Measurements from ENCODE around the gene TFCP2. TPM values are rescaled to one million over a fixed set of nuclear protein-coding genes. Genes with fewer than 3 reads are reported as not detected.

The TFCP2 gene
- total RNA-seq, 1 donor from 2014 or later, result 44.9 TPM

GRCh38 chr12:51192284-51192671 is 19.3 kb upstream of the TFCP2 start:
- Mint-ChIP-seq H3K9me3 (no peaks in the 10 kb centered on the region), H3K36me3 (no peaks in the 10 kb centered on the region), H3K4me1 (no peaks in the 10 kb centered on the region), H3K27me3 (ENCODE audit: low read depth) (no peaks in the 10 kb centered on the region), H3K27ac (no peak overlapping the region), H3K4me3 (no peak overlapping the region)
- TF ChIP-seq, protein P1, sequence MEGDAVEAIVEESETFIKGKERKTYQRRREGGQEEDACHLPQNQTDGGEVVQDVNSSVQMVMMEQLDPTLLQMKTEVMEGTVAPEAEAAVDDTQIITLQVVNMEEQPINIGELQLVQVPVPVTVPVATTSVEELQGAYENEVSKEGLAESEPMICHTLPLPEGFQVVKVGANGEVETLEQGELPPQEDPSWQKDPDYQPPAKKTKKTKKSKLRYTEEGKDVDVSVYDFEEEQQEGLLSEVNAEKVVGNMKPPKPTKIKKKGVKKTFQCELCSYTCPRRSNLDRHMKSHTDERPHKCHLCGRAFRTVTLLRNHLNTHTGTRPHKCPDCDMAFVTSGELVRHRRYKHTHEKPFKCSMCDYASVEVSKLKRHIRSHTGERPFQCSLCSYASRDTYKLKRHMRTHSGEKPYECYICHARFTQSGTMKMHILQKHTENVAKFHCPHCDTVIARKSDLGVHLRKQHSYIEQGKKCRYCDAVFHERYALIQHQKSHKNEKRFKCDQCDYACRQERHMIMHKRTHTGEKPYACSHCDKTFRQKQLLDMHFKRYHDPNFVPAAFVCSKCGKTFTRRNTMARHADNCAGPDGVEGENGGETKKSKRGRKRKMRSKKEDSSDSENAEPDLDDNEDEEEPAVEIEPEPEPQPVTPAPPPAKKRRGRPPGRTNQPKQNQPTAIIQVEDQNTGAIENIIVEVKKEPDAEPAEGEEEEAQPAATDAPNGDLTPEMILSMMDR (IDR thresholded peaks at IDR 0.05; ENCODE audit: unreplicated experiment), result no peak
- DNase-seq (ENCODE audit: low spot score in 2 of 2, unreplicated experiment in 2 of 2), result no peak

DNA sequence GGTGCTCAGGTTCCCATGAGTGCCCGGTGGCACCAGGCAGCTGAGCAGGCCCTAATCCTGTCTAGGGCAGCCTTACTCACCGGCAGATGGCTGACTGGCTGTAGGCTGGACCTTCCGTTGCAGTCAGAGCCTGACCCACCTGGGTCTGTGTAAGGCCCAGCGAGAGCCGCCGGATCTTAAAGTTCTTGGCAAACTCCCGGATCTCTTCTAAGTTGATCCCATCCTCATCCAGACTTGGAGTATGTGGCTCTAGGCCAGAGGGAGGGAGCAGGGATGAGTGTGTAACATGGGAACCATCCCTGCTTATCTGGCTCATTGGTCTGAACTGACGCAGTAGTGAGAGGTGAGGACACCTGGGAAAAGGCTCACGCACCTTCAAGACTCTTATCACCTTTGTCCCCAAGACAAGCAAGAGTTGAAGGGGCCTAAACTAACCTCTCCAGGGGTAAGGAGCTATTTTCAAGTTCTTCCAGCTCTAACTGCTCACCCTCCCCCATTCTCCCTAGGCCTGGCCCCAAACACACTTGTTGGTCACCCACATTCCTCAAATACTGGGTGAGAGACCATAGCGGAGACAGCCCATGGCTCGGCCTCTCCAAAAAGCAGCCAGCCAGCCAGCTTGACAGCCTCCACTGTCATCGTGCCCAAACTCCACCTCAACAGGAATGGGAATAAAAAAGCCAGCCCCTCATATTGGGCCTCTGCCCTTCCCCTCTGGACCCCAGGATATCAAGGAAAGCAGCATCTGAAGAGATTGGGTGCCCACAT is 18.8 kb upstream of the TFCP2 start:
- H3K4me1 Mint-ChIP-seq, result no peaks in the 10 kb centered on the region
- no peaks in the 10 kb centered on the region for H3K27me3 Mint-ChIP-seq (ENCODE audit: low read depth)
- H3K4me3 Mint-ChIP-seq, result no peak overlapping the region
- H3K9me3 Mint-ChIP-seq, result no peaks in the 10 kb centered on the region
- H3K36me3 Mint-ChIP-seq, result no peaks in the 10 kb centered on the region
- no peak overlapping the region for H3K27ac Mint-ChIP-seq
- no peak for DNase-seq (ENCODE audit: low spot score in 2 of 2, unreplicated experiment in 2 of 2)
- TF ChIP-seq, protein P1 (IDR thresholded peaks at IDR 0.05; ENCODE audit: unreplicated experiment), result no peak

DNA sequence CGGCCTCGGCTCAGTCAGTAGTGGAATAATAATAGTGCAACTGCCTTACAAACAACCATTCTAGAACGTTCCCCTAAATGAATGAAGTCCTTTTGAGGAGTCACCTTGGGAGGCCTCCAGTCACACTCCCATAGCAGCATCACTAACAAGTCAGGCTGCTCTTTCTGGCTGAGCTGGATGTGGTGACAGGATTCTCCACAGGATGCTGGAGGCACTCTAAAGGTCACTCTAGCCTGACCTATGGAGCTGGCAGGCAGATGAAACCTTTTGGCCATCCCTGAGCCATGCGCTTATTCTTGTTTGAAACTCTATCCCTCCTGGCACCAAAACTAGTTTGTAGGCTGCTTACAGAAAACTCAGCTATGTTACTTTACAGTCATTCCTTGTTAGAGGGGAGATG is 17.9 kb upstream of the TFCP2 start:
- Mint-ChIP-seq H3K36me3 (no peaks in the 10 kb centered on the region), H3K27me3 (ENCODE audit: low read depth) (no peaks in the 10 kb centered on the region), H3K4me3 (no peak overlapping the region), H3K27ac (no peak overlapping the region), H3K9me3 (no peaks in the 10 kb centered on the region), H3K4me1 (no peaks in the 10 kb centered on the region)
- TF ChIP-seq, protein P1 (IDR thresholded peaks at IDR 0.05; ENCODE audit: unreplicated experiment), result no peak
- no peak for DNase-seq (ENCODE audit: low spot score in 2 of 2, unreplicated experiment in 2 of 2)

DNA sequence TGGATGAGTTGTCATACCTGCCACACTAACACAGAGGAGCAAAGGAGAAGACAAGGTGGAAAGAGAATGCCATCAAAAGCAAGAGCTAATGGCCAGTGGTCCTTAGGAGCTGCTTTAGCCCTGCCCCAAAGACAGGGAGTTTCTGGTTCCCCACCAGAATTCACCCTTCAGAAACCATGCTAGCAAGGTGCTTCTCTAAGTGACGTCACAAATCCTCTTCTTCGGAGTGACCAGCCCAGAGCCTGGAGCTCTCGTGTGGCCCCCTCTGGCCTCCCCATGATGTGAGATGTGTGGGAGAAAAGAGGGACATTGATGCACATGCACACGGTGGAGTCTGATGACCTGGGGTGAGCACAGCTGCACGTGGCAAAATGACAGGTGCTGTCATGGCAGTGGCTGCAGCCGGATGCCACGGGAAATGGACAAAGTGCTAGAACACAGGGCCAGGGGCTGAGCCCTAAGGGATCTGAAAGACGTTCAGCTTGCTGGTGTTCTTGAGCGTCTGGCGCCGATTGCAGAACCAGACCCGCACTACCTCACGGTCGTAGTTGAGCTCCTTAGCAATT is 16.9 kb upstream of the TFCP2 start:
- Mint-ChIP-seq H3K36me3 (no peaks in the 10 kb centered on the region), H3K9me3 (no peaks in the 10 kb centered on the region), H3K4me1 (no peaks in the 10 kb centered on the region), H3K4me3 (no peak overlapping the region), H3K27me3 (ENCODE audit: low read depth) (no peaks in the 10 kb centered on the region), H3K27ac (no peak overlapping the region)
- no peak for DNase-seq (ENCODE audit: low spot score in 2 of 2, unreplicated experiment in 2 of 2)
- TF ChIP-seq, protein P1 (IDR thresholded peaks at IDR 0.05; ENCODE audit: unreplicated experiment), result no peak

DNA sequence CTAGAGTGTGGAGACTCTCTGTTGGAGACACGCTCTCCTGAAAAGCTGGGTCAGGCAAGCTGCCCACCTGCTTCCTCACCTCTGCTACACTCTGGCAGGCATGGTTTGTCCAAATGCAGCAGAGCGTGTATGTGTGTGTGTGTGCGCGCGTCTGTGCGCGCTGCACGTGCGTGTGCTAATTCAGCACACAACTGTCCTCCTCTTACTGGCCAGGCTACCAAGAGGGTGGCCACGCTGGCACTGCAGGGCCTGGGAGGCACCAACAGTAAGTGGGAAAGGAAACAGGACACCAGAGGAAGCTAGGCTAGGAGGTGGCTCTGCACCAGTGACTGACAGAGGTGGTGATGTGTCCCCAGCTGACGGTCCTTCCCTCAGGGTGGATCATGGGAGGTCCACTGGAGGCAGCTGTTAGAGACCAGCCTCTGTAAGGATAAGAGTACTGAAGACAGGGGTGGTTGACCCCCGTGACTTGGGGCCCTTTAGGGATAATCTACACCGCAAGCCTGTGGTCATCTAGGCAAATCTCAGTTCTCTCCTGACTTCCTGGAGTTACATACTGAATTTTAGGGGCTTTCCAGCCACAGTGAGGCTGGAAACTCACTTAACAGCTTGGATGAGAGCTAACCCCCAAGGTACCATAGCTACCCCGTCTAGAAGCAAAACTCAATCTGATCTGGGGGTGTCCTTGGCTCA is 15.6 kb upstream of the TFCP2 start:
- H3K4me1 Mint-ChIP-seq, result peaks cover 8% of the 10 kb centered on the region

More for the DNA sequence above, 15.6 kb upstream of the TFCP2 start:
- DNase-seq (ENCODE audit: low spot score in 2 of 2, unreplicated experiment in 2 of 2), result no peak
- Mint-ChIP-seq H3K27ac (no peak overlapping the region), H3K36me3 (no peaks in the 10 kb centered on the region), H3K27me3 (ENCODE audit: low read depth) (no peaks in the 10 kb centered on the region), H3K4me3 (no peak overlapping the region), H3K9me3 (no peaks in the 10 kb centered on the region)
- TF ChIP-seq, protein P1 (IDR thresholded peaks at IDR 0.05; ENCODE audit: unreplicated experiment), result no peak
